Measurements from ENCODE around the gene ZBTB24. TPM values are rescaled to one million over a fixed set of nuclear protein-coding genes. Genes with fewer than 3 reads are reported as not detected.

Gene ZBTB24
- total RNA-seq, 1 experiment from 2014 or later, result 27.3 TPM

DNA sequence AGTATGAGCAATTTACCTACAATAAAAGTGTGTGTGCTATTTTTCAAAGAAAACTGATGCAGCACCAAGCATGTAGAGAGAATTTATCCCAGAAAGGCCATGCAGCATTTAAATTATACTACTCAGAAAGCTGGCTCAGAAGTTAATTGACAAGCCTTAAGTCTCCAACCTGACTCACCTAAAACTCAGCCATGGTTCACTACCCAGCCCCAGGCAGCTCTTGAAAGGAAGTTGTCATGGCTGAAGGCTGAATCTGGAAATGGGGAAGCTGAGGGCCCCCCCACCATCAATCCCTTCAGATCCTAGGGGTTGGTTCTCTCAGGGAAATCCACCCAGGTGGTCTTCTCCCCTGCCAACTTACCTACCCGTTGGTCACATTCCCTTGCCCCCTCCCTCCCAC is 62.3 kb downstream of the ZBTB24 start:
- Histone ChIP-seq H2AFZ (ENCODE audit: low read length) (no peak overlapping the region), H3K27ac (ENCODE audit: insufficient read length, low read depth, low read length) (no peak overlapping the region), H3K79me2 (ENCODE audit: insufficient read depth, low read length) (no peaks in the 10 kb centered on the region), H2BK5ac (ENCODE audit: insufficient read length, low read length) (no peak overlapping the region), H4K91ac (ENCODE audit: insufficient read length, low read depth, low read length) (no peak overlapping the region), H2BK120ac (ENCODE audit: low read depth, low read length, poor library complexity, severe bottlenecking) (no peak overlapping the region), H3K4me1 (ENCODE audit: insufficient read depth, low read length) (no peaks in the 10 kb centered on the region), H3K23me2 (ENCODE audit: insufficient read length, low read depth, low read length, poor library complexity, severe bottlenecking) (no peaks in the 10 kb centered on the region), H3K27me3 (ENCODE audit: insufficient read depth, low read length) (no peaks in the 10 kb centered on the region), H3K79me1 (ENCODE audit: insufficient read depth, low read depth, low read length, poor library complexity, severe bottlenecking) (no peaks in the 10 kb centered on the region), H2BK12ac (ENCODE audit: insufficient read length, low read depth, low read length) (no peak overlapping the region), H3K56ac (ENCODE audit: insufficient read length, low read depth, low read length) (no peak overlapping the region), H3T11ph (ENCODE audit: low read length) (no peak overlapping the region), H2BK20ac (ENCODE audit: low read depth, low read length, poor library complexity, severe bottlenecking) (no peak overlapping the region), H3K14ac (ENCODE audit: insufficient read depth, low read length) (no peak overlapping the region), H3K9me3 (ENCODE audit: control insufficient read depth, low read depth, low read length) (no peaks in the 10 kb centered on the region), H3K4ac (ENCODE audit: low read depth, low read length) (no peak overlapping the region), H4K8ac (replicated peaks; ENCODE audit: insufficient read length, low read depth, low read length) (no peak overlapping the region), H2BK15ac (ENCODE audit: low read depth, low read length) (no peak overlapping the region), H3K9ac (ENCODE audit: extremely low read depth, insufficient read length, low read length) (no peak overlapping the region), H3K18ac (ENCODE audit: insufficient read length, low read depth, low read length) (no peak overlapping the region), H3K4me2 (ENCODE audit: insufficient read depth, insufficient read length, low read length) (no peak overlapping the region), H3K23ac (ENCODE audit: insufficient read length, low read depth, low read length) (no peak overlapping the region), H2AK5ac (ENCODE audit: insufficient read length, low read length) (no peak overlapping the region), H4K5ac (ENCODE audit: insufficient read length, low read depth, low read length) (no peak overlapping the region), H4K20me1 (ENCODE audit: control insufficient read depth, insufficient read depth, insufficient read length) (no peaks in the 10 kb centered on the region)
- no peak for DNase-seq
- Mint-ChIP-seq H3K4me3 (no peak overlapping the region), H3K9me3 (no peaks in the 10 kb centered on the region), H3K36me3 (ENCODE audit: insufficient read depth in 1 of 3, low read depth in 3 of 3) (no peaks in the 10 kb centered on the region), H3K27me3 (ENCODE audit: low read depth) (no peaks in the 10 kb centered on the region; the same call in 1 of the 2 replicates), H3K4me1 (peaks cover 0 to 2% of the 10 kb centered on the region in 2 experiments; a peak in 1 of 4 replicates), H3K27ac (no peak overlapping the region)
- TF ChIP-seq, protein P1, sequence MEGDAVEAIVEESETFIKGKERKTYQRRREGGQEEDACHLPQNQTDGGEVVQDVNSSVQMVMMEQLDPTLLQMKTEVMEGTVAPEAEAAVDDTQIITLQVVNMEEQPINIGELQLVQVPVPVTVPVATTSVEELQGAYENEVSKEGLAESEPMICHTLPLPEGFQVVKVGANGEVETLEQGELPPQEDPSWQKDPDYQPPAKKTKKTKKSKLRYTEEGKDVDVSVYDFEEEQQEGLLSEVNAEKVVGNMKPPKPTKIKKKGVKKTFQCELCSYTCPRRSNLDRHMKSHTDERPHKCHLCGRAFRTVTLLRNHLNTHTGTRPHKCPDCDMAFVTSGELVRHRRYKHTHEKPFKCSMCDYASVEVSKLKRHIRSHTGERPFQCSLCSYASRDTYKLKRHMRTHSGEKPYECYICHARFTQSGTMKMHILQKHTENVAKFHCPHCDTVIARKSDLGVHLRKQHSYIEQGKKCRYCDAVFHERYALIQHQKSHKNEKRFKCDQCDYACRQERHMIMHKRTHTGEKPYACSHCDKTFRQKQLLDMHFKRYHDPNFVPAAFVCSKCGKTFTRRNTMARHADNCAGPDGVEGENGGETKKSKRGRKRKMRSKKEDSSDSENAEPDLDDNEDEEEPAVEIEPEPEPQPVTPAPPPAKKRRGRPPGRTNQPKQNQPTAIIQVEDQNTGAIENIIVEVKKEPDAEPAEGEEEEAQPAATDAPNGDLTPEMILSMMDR (conservative IDR thresholded peaks at IDR 0.05), result no peak
- no CpG with 5 or more reads among the region's 1 CpG for WGBS (ENCODE audit: extremely low coverage, insufficient read length, low lambda C conversion rate)

Measured in H9 (cell line).